Measurements from ENCODE around the gene CTPS2. TPM values are rescaled to one million over a fixed set of nuclear protein-coding genes. Genes with fewer than 3 reads are reported as not detected.

Gene CTPS2
- total RNA-seq, 1 donor from 2014 or later = 26.1 TPM

DNA sequence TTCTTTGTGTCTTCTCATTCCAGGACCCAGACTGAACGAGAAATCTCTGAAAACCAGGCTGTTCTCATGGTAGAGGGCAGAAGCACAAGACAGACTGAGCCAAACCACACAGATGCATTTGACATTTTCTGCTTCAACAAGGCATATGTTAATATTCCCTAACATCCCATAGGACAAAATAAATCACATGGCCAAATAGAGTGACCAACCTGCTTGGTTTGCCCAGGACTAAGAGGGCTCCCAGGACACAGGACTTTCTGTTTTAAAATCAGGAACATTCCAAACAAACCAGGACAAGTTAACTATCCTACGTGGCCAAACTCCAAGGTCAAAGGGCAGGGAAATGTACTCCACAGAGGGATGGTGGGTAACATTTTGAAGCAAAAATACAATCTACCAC is 11.7 kb downstream of the CTPS2 start:
- H3K4me1 Mint-ChIP-seq (ENCODE audit: low read depth) = no peaks in the 10 kb centered on the region
- H3K27me3 Mint-ChIP-seq (ENCODE audit: low read depth) = no peaks in the 10 kb centered on the region
- TF ChIP-seq, protein P1, sequence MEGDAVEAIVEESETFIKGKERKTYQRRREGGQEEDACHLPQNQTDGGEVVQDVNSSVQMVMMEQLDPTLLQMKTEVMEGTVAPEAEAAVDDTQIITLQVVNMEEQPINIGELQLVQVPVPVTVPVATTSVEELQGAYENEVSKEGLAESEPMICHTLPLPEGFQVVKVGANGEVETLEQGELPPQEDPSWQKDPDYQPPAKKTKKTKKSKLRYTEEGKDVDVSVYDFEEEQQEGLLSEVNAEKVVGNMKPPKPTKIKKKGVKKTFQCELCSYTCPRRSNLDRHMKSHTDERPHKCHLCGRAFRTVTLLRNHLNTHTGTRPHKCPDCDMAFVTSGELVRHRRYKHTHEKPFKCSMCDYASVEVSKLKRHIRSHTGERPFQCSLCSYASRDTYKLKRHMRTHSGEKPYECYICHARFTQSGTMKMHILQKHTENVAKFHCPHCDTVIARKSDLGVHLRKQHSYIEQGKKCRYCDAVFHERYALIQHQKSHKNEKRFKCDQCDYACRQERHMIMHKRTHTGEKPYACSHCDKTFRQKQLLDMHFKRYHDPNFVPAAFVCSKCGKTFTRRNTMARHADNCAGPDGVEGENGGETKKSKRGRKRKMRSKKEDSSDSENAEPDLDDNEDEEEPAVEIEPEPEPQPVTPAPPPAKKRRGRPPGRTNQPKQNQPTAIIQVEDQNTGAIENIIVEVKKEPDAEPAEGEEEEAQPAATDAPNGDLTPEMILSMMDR (IDR thresholded peaks at IDR 0.05) = no peak
- H3K36me3 Mint-ChIP-seq (ENCODE audit: low read depth) = peaks cover 18% of the 10 kb centered on the region
- no peak overlapping the region for H3K4me3 Mint-ChIP-seq (ENCODE audit: unreplicated experiment)
- no peaks in the 10 kb centered on the region for H3K9me3 Mint-ChIP-seq (ENCODE audit: low read depth)
- no peak overlapping the region for H3K27ac Mint-ChIP-seq (ENCODE audit: unreplicated experiment)
- DNase-seq (ENCODE audit: low spot score) = no peak

DNA sequence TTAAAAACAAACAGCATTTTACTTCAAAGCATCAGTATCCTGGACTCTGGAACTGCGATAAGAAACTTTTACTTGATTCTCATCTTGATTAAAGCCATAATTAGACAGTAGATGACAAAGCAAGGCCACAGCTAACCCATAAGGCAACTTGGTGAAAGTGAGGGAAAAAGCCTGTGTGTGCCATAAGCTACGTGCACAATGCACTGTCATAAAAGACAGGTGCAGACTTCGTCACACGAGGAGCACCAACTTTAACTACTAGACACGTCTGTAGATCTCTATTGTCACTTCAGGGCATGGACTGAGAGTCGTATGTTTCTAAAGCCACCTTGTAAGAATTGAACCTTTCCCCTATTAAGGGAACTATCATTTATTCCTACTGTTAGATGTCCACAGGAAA is 13.1 kb downstream of the CTPS2 start:
- Mint-ChIP-seq H3K27me3 (ENCODE audit: low read depth) (no peaks in the 10 kb centered on the region), H3K4me3 (ENCODE audit: unreplicated experiment) (no peak overlapping the region), H3K27ac (ENCODE audit: unreplicated experiment) (no peak overlapping the region), H3K9me3 (ENCODE audit: low read depth) (no peaks in the 10 kb centered on the region), H3K36me3 (ENCODE audit: low read depth) (peaks cover 18% of the 10 kb centered on the region), H3K4me1 (ENCODE audit: low read depth) (no peaks in the 10 kb centered on the region)
- TF ChIP-seq, protein P1 (IDR thresholded peaks at IDR 0.05) = no peak
- DNase-seq (ENCODE audit: low spot score) = no peak

- TF ChIP-seq, protein P1 (IDR thresholded peaks at IDR 0.05) = no peak
- Mint-ChIP-seq H3K36me3 (ENCODE audit: low read depth) (peaks cover 27% of the 10 kb centered on the region), H3K4me1 (ENCODE audit: low read depth) (no peaks in the 10 kb centered on the region), H3K4me3 (ENCODE audit: unreplicated experiment) (no peak overlapping the region), H3K9me3 (ENCODE audit: low read depth) (no peaks in the 10 kb centered on the region), H3K27me3 (ENCODE audit: low read depth) (no peaks in the 10 kb centered on the region), H3K27ac (ENCODE audit: unreplicated experiment) (peak overlapping the region; percentile 10)
- no peak for DNase-seq (ENCODE audit: low spot score)
These were observed 15.5 kb downstream of the CTPS2 start for GRCh38 chrX:16696956-16697355.

DNA sequence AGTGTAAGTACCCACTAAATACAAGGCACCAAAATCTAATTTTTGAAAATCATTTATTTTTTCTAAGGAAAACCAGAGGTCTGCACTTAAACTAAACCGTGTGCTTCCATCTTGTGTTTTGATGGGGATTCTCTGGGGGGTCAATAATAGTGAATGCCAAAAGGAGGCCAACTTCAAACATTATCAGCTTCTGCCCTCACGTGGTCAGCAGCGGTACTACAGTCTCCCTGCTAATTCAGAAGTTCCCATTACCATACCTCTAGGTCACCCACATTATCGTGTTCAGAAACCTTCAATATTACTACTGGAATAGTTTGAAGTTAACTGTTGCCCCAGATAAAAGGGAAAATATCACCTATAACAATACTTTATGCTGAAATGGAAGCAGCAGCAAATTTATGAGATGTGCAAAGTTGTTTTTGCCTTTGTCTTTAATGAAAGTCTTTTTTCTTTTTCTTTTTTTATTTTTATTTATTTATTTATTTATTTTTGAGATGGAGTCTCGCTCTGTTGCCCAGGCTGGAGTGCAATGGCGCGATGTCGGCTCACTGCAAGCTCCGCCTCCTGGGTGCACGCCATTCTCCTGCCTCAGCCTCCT is 17.3 kb downstream of the CTPS2 start:
- H3K9me3 Mint-ChIP-seq (ENCODE audit: low read depth) = no peaks in the 10 kb centered on the region
- H3K27ac Mint-ChIP-seq (ENCODE audit: unreplicated experiment) = no peak overlapping the region
- peaks cover 31% of the 10 kb centered on the region for H3K36me3 Mint-ChIP-seq (ENCODE audit: low read depth)
- TF ChIP-seq, protein P1 (IDR thresholded peaks at IDR 0.05) = peak; percentile 94
- H3K4me3 Mint-ChIP-seq (ENCODE audit: unreplicated experiment) = no peak overlapping the region
- no peaks in the 10 kb centered on the region for H3K4me1 Mint-ChIP-seq (ENCODE audit: low read depth)
- no peak for DNase-seq (ENCODE audit: low spot score)
- no peaks in the 10 kb centered on the region for H3K27me3 Mint-ChIP-seq (ENCODE audit: low read depth)

DNA sequence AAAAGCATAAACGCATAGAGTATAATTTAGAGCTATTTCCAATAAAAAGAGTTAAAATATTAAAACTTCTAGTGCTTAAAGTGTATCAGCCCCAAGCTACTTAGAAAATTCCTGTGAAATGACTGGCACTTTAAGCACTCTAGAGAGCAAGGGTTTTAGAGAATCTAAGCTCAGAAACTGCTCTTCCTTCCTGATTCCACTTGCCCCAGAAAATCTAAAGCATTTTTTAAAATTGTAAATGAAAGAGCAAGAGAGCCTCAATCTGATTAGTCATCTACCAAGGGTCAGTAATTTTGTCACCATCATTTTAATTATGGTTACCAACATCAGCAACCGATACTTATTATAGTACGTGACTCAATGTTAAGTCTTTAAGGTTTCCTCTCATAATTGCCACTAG is 25.0 kb downstream of the CTPS2 start:
- H3K9me3 Mint-ChIP-seq (ENCODE audit: low read depth) = no peaks in the 10 kb centered on the region

More for the DNA sequence above, 25.0 kb downstream of the CTPS2 start:
- H3K27me3 Mint-ChIP-seq (ENCODE audit: low read depth) = no peaks in the 10 kb centered on the region
- no peak overlapping the region for H3K4me3 Mint-ChIP-seq (ENCODE audit: unreplicated experiment)
- peaks cover 21% of the 10 kb centered on the region for H3K36me3 Mint-ChIP-seq (ENCODE audit: low read depth)
- peak overlapping the region; percentile 58 for H3K27ac Mint-ChIP-seq (ENCODE audit: unreplicated experiment)
- DNase-seq (ENCODE audit: low spot score) = no peak
- H3K4me1 Mint-ChIP-seq (ENCODE audit: low read depth) = peaks cover 15% of the 10 kb centered on the region
- TF ChIP-seq, protein P1 (IDR thresholded peaks at IDR 0.05) = no peak
